ENCODE results near the gene LMAN1L.

Gene LMAN1L

DNA sequence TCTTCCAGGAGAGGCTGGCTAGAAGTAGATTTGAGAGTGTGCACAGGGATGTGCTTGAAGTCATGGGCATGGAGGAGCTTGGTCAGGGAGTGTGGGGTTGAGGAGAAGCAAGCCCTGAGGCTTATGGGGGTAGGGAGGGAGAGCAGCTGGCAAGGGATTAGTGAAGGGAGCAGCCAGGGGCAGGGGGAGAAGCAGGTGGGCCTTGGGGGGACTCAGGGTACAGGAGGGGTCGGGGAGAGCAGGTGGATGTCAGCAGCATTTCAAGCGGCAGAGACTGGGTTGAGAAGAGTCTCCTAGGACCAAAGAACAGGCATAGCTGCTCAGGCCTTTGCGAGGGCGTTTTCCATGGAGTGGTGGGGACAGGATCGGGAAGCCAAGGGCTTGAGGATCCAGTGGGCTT, 3.4 kb upstream of the LMAN1L start:
- Histone ChIP-seq H4K20me1 (ENCODE audit: insufficient read depth, low read length) (no peaks in the 10 kb centered on the region), H3K79me2 (ENCODE audit: insufficient read depth, low read length) (no peaks in the 10 kb centered on the region), H3K4me2 (ENCODE audit: insufficient read depth, low read length) (no peak overlapping the region)

GRCh38 chr15:74809956-74810355, 2.7 kb upstream of the LMAN1L start:
- ATAC-seq (ENCODE audit: insufficient read depth, low read depth) (no peak), DNase-seq (no peak)
- Histone ChIP-seq H3K4me1 (ENCODE audit: insufficient read depth, low read length) (no peaks in the 10 kb centered on the region), H3K4me3 (ENCODE audit: low read depth in 1 of 2, low read length in 2 of 2) (no peak overlapping the region), H4K20me1 (ENCODE audit: insufficient read depth, low read length) (no peaks in the 10 kb centered on the region), H3K9me3 (ENCODE audit: insufficient read depth, low read length, severe bottlenecking) (no peaks in the 10 kb centered on the region), H2AFZ (ENCODE audit: low read depth, low read length) (no peak overlapping the region), H3K27ac (ENCODE audit: low read length) (no peak overlapping the region), H3K9ac (ENCODE audit: low read depth, low read length) (no peak overlapping the region), H3K79me2 (ENCODE audit: insufficient read depth, low read length) (no peaks in the 10 kb centered on the region), H3K36me3 (ENCODE audit: insufficient read depth, low read length) (no peaks in the 10 kb centered on the region), H3K4me2 (ENCODE audit: insufficient read depth, low read length) (no peak overlapping the region), H3K27me3 (ENCODE audit: insufficient read depth, low read length, poor library complexity) (no peaks in the 10 kb centered on the region)
- TF ChIP-seq CTCF (IDR thresholded peaks at IDR 0.05; ENCODE audit: borderline replicate concordance, extremely low read depth, low read length, poor library complexity, severe bottlenecking) = no peak
- no peak for TF ChIP-seq EZH2 (IDR thresholded peaks at IDR 0.05; ENCODE audit: borderline replicate concordance, low read depth, low read length, severe bottlenecking)

More for the DNA sequence above, 3.4 kb upstream of the LMAN1L start:
- no peak for TF ChIP-seq EZH2 (IDR thresholded peaks at IDR 0.05; ENCODE audit: borderline replicate concordance, low read depth, low read length, severe bottlenecking)
- TF ChIP-seq CTCF (IDR thresholded peaks at IDR 0.05; ENCODE audit: borderline replicate concordance, extremely low read depth, low read length, poor library complexity, severe bottlenecking) = no peak
- Histone ChIP-seq H3K27me3 (ENCODE audit: insufficient read depth, low read length, poor library complexity) (no peaks in the 10 kb centered on the region), H3K4me3 (ENCODE audit: low read depth in 1 of 2, low read length in 2 of 2) (no peak overlapping the region), H3K9ac (ENCODE audit: low read depth, low read length) (no peak overlapping the region), H3K36me3 (ENCODE audit: insufficient read depth, low read length) (0 out of 2 replicates have a peak, but pooled peaks cover 2% of the 10 kb centered on the region), H3K27ac (ENCODE audit: low read length) (no peak overlapping the region), H2AFZ (ENCODE audit: low read depth, low read length) (no peak overlapping the region), H3K4me1 (ENCODE audit: insufficient read depth, low read length) (no peaks in the 10 kb centered on the region), H3K9me3 (ENCODE audit: insufficient read depth, low read length, severe bottlenecking) (no peaks in the 10 kb centered on the region)
- ATAC-seq (ENCODE audit: insufficient read depth, low read depth) (no peak), DNase-seq (no peak)

GRCh38 chr15:74815121-74815934, 2.7 kb downstream of the LMAN1L start:
- no peak for DNase-seq
- no peaks in the 10 kb centered on the region for H3K79me2 ChIP-seq (ENCODE audit: insufficient read depth, low read length)
- no peak overlapping the region for H3K4me2 ChIP-seq (ENCODE audit: insufficient read depth, low read length)
- H3K4me1 ChIP-seq (ENCODE audit: insufficient read depth, low read length) = no peaks in the 10 kb centered on the region
- no peak for TF ChIP-seq EZH2 (IDR thresholded peaks at IDR 0.05; ENCODE audit: borderline replicate concordance, low read depth, low read length, severe bottlenecking)
- TF ChIP-seq CTCF (IDR thresholded peaks at IDR 0.05; ENCODE audit: borderline replicate concordance, extremely low read depth, low read length, poor library complexity, severe bottlenecking) = no peak
- H3K9me3 ChIP-seq (ENCODE audit: insufficient read depth, low read length, severe bottlenecking) = no peaks in the 10 kb centered on the region
- H3K27me3 ChIP-seq (ENCODE audit: insufficient read depth, low read length, poor library complexity) = peaks cover 2% of the 10 kb centered on the region
- no peak overlapping the region for H3K4me3 ChIP-seq (ENCODE audit: low read depth in 1 of 2, low read length in 2 of 2)
- H3K36me3 ChIP-seq (ENCODE audit: insufficient read depth, low read length) = no peaks in the 10 kb centered on the region
- no peaks in the 10 kb centered on the region for H4K20me1 ChIP-seq (ENCODE audit: insufficient read depth, low read length)
- no peak for ATAC-seq (ENCODE audit: insufficient read depth, low read depth)
- H3K27ac ChIP-seq (ENCODE audit: low read length) = no peak overlapping the region
- no peak overlapping the region for H2AFZ ChIP-seq (ENCODE audit: low read depth, low read length)
- no peak overlapping the region for H3K9ac ChIP-seq (ENCODE audit: low read depth, low read length)
